ENCODE measurements around the gene EPM2A.

The EPM2A gene

GRCh38 chr6:145632971-145633370, 102.3 kb downstream of the EPM2A start:
- TF ChIP-seq CTCF (IDR thresholded peaks at IDR 0.05; ENCODE audit: borderline replicate concordance, insufficient read depth, low read depth, low read length), result no peak
- no peak overlapping the region for H3K4me3 ChIP-seq (ENCODE audit: low read depth, low read length)

- no peak overlapping the region for H3K4me3 ChIP-seq (ENCODE audit: low read depth, low read length)
- no peak for TF ChIP-seq CTCF (IDR thresholded peaks at IDR 0.05; ENCODE audit: borderline replicate concordance, insufficient read depth, low read depth, low read length)
These were observed 103.9 kb downstream of the EPM2A start for GRCh38 chr6:145631374-145631773.

GRCh38 chr6:145630598-145630997, 104.7 kb downstream of the EPM2A start:
- TF ChIP-seq CTCF (IDR thresholded peaks at IDR 0.05; ENCODE audit: borderline replicate concordance, insufficient read depth, low read depth, low read length), result no peak
- no peak overlapping the region for H3K4me3 ChIP-seq (ENCODE audit: low read depth, low read length)

- no peak overlapping the region for H3K4me3 ChIP-seq (ENCODE audit: low read depth, low read length)
- no peak for TF ChIP-seq CTCF (IDR thresholded peaks at IDR 0.05; ENCODE audit: borderline replicate concordance, insufficient read depth, low read depth, low read length)
These were observed 105.8 kb downstream of the EPM2A start for GRCh38 chr6:145629478-145629877.

- H3K4me3 ChIP-seq (ENCODE audit: low read depth, low read length), result no peak overlapping the region
- TF ChIP-seq CTCF (IDR thresholded peaks at IDR 0.05; ENCODE audit: borderline replicate concordance, insufficient read depth, low read depth, low read length), result no peak
These were observed 107.9 kb downstream of the EPM2A start for GRCh38 chr6:145627451-145627850.

- H3K4me3 ChIP-seq (ENCODE audit: low read depth, low read length), result no peak overlapping the region
- TF ChIP-seq CTCF (IDR thresholded peaks at IDR 0.05; ENCODE audit: borderline replicate concordance, insufficient read depth, low read depth, low read length), result no peak
These were observed 108.5 kb downstream of the EPM2A start for GRCh38 chr6:145626857-145627256.

GRCh38 chr6:145623231-145623630, 112.1 kb downstream of the EPM2A start:
- H3K4me3 ChIP-seq (ENCODE audit: low read depth, low read length), result no peak overlapping the region
- no peak for TF ChIP-seq CTCF (IDR thresholded peaks at IDR 0.05; ENCODE audit: borderline replicate concordance, insufficient read depth, low read depth, low read length)
